GM06990 (cell line): Measurements from ENCODE around the gene KRTAP10-8.

Experiments
- DNase-seq: peaks from one replicate; pipeline ENCODE4 v3.0.0-alpha.2; 2011; ENCODE audit not compliant: insufficient read length; ENCODE audit errors: extremely low read depth
- H3K27me3 ChIP-seq: replicated peaks from 2 replicates; pipeline ENCODE4 v1.6.0; 2011; ENCODE audit warnings: low read length; ENCODE audit not compliant: control insufficient read depth, insufficient read depth
- H3K36me3 ChIP-seq: 2 replicates; pipeline ENCODE4 v1.5.1; 2011; ENCODE audit warnings: low read length; ENCODE audit not compliant: control insufficient read depth, insufficient read depth
- H3K4me3 ChIP-seq: replicated peaks from 2 replicates; pipeline ENCODE4 v1.5.1; 2011; ENCODE audit warnings: low read depth, mild to moderate bottlenecking, control low read depth, low read length
- TF ChIP-seq, protein P1 (sequence below): IDR thresholded peaks from 2 replicates; pipeline ENCODE4 v1.5.1; 2011; ENCODE audit warnings: low read length, control low read depth, mild to moderate bottlenecking, inconsistent platforms; ENCODE audit not compliant: insufficient read depth, poor library complexity, severe bottlenecking

Gene KRTAP10-8

GRCh38 chr21:44615911-44616590 is 4.2 kb downstream of the KRTAP10-8 start:
- no peaks in the 10 kb centered on the region for H3K36me3 ChIP-seq
- H3K27me3 ChIP-seq, result no peaks in the 10 kb centered on the region
- no peak for DNase-seq
- no peak overlapping the region for H3K4me3 ChIP-seq
- TF ChIP-seq, protein P1, sequence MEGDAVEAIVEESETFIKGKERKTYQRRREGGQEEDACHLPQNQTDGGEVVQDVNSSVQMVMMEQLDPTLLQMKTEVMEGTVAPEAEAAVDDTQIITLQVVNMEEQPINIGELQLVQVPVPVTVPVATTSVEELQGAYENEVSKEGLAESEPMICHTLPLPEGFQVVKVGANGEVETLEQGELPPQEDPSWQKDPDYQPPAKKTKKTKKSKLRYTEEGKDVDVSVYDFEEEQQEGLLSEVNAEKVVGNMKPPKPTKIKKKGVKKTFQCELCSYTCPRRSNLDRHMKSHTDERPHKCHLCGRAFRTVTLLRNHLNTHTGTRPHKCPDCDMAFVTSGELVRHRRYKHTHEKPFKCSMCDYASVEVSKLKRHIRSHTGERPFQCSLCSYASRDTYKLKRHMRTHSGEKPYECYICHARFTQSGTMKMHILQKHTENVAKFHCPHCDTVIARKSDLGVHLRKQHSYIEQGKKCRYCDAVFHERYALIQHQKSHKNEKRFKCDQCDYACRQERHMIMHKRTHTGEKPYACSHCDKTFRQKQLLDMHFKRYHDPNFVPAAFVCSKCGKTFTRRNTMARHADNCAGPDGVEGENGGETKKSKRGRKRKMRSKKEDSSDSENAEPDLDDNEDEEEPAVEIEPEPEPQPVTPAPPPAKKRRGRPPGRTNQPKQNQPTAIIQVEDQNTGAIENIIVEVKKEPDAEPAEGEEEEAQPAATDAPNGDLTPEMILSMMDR, result no peak

- TF ChIP-seq, protein P1, result no peak
- Histone ChIP-seq H3K4me3 (no peak overlapping the region), H3K36me3 (no peaks in the 10 kb centered on the region), H3K27me3 (no peaks in the 10 kb centered on the region)
- no peak for DNase-seq
These were observed 4.7 kb downstream of the KRTAP10-8 start for GRCh38 chr21:44616591-44616926.

GRCh38 chr21:44617071-44617501 is 5.2 kb downstream of the KRTAP10-8 start:
- no peaks in the 10 kb centered on the region for H3K27me3 ChIP-seq
- H3K4me3 ChIP-seq, result no peak overlapping the region
- TF ChIP-seq, protein P1, result no peak
- H3K36me3 ChIP-seq, result no peaks in the 10 kb centered on the region
- DNase-seq, result no peak

- Histone ChIP-seq H3K27me3 (no peaks in the 10 kb centered on the region), H3K4me3 (no peak overlapping the region), H3K36me3 (no peaks in the 10 kb centered on the region)
- TF ChIP-seq, protein P1, result peak; percentile 30
- no peak for DNase-seq
These were observed 6.6 kb downstream of the KRTAP10-8 start for GRCh38 chr21:44618504-44618903.

- Histone ChIP-seq H3K27me3 (no peaks in the 10 kb centered on the region), H3K36me3 (no peaks in the 10 kb centered on the region), H3K4me3 (no peak overlapping the region)
- TF ChIP-seq, protein P1, result no peak
- no peak for DNase-seq
These were observed 7.0 kb downstream of the KRTAP10-8 start for GRCh38 chr21:44618909-44619308.

- DNase-seq, result no peak
- TF ChIP-seq, protein P1, result no peak
- no peaks in the 10 kb centered on the region for H3K27me3 ChIP-seq
- H3K4me3 ChIP-seq, result no peak overlapping the region
- no peaks in the 10 kb centered on the region for H3K36me3 ChIP-seq
These were observed 8.0 kb downstream of the KRTAP10-8 start for GRCh38 chr21:44619886-44620285.
